ENCODE measurements around the gene NLRP10.

The NLRP10 gene

DNA sequence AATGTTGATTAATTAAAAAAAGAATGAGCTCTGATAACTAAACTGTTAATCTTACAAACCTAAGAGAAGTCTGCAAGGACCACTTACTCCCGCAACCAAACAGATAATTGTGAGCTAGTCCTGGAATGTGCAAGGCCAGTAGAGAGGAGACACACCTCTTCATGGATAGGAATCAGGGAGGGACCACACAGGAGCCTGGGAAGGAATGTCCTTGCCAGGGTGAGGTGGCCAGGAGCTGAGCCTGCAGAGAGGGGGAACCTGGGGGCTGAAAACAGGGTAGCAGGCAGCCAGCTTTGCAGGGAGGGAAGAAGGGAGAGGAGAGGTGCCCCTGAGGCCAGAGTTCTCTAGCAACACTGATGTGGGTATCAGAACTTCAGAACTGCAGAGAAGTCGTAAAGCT, 9.4 kb upstream of the NLRP10 start:
- no peak for DNase-seq

DNA sequence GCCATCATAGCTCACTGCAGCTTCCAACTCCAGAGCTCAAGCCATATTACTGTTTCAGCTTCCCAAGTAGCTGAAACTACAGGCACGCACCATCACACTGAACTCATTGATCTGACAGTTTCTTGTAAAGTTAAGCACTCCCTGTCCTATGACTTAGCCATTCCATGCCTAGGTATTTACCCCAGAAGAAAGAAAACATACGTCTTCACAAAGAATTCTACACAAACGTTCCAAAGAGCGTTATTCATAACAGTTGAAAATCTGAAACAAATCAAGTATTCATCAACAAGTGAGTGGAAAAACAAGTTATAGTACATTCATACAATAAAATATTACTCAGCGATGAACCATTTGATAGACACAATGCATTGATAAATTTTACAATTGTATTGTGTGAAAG, 7.8 kb upstream of the NLRP10 start:
- no peak for DNase-seq

DNA sequence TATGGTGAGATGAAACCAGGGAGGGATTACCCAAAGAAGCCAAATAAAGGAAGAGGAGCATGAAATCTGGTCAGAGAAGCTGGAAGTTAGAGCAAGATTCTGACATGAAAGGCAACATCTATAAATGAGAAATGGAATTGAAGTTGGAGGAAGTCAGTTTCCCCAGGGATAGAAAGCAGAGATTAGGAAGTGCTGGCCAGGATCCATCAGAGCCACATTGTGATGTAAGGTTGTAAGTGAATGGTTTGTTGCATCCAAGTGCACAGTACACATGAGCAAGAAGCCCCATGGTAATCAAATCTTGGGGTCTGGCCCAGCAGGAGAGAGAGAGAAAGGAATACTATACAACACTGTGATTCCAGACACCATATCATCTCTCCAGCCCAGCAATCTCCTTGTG, 6.6 kb upstream of the NLRP10 start:
- no peak for DNase-seq

DNA sequence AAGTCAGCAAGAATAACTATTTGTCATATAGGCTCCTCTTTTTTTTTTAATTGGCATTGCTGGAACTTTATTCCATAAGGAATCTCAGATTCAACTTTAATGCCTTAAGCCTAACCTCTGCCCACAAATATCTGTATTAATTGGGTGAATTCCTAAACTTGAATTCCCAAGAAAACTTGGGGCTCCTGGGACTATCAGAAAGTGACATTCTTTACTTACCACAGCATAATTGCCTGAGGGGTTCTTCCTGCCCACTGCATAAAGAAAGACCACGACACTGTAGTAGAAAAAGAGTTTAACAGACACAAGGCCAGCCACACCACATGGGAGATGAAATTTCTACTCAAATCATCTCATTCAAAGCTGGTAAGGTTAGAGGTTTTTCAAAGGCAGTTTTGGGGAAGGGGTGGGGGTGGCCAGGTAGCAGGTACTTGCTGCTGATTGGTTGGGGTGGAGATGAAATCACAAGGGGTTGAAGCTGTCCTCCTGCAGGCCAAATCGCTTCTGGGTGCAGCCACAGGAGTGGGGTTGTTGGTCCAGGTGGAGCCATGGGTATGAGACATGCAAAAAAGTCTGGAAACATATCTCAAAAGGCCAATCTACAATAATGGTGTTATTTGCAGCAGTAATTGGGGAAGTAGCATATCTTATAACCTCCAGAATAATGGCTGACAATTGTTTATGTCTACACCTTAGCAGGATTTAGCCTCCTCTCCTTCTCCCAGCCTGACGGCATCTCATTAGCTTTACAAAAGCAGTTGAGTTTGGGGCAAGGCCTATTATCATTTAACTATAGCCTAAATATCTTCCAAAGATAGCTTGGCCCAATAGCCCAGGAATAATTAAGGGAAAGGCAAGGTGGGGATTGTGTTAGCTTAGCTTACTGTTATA, 4.8 kb upstream of the NLRP10 start:
- no peak for DNase-seq

DNA sequence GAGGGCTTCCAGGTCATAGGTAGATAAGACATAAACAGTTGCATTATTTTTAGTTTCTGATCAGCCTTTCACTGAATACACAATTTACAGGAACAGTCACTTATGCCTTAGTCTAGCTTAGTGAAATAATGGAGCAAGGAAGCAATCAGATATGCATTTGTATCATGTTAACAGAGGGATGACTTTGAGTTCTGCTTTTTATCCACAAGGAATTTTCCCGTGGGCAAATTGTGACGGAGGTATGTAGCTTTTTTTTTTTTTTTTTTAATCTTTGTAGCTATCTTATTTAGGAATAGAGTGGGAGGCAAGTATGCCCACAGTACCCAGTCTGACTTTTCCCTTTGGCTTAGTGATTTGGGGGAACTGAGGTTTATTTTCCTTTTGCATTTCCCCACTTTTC, 3.4 kb upstream of the NLRP10 start:
- DNase-seq = no peak

DNA sequence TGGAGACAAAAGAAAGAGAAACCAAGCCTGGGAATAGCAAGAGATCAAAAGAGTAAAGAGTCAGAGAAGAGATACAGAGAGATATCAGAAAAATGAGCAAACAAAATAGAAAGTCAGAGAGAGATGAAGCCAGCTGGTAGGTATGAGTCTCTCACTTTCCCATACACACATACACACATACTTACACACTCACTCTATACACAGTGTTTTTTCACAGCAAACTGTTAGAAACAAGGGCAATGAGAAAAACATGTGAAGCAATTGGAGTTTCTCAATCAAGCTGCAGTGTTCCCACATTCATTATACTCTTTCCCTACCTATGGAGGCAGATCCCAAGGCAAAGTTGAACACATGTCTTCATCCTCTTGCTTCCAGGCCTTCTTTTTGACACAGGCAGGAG, 2.6 kb upstream of the NLRP10 start:
- DNase-seq = no peak

DNA sequence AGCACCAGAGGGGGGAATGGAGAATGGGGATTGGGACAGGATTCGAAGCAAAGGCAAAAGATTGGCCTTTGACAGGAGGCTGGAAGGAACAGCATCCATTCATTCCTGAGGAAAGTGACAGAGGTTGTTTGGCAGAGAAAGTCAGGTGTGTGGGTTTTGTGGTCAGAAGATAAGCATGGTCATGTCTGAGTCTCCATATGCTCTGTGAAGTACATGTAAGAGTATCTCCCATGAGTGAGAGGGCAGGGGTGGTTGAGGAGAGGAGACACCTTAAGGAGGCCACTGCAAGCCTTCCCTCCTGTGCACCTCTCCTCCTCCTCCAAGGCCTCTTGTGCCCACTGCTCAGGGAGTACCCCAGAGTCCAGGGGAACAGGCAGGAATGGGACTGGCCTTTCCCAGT, 1.9 kb upstream of the NLRP10 start:
- DNase-seq = no peak

DNA sequence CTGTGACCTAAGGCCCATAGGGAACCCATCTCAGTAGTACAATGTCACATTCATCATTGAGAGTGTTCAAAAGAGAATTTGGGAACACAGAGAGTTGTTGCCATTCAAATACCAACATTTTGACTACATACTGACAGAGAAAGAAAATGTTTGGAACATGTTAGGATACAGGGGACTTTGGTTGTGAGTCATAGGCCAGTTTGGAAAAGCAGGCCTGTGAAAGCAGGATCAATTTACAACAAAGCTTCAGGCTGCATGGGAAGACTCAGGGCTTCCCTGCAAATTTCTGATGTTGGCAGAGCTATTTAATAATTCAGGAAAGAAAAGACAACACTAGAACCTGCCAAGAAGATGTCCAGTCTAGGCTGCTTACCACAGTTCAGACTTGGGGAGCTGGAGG, 374 bp downstream of the NLRP10 start:
- no peak for DNase-seq

DNA sequence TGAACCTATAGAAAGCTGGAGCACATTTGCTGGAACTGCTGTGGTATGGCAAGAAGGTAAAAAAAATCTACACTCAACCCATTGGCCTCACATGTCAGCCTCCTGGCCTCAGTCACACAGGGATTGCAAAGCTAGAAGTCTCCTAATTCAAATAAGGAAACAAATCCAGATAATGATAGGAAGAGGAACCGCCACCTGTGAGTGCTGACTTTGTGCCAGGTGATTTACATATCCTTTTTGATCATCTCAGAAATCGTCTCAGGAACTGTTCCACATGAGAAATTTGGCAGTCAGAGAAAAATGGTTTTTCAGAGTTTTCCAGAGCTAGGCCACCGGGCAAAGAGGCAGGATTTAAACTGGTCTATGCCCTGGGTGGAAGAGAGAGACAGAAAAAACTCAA, 986 bp downstream of the NLRP10 start:
- no peak for DNase-seq

DNA sequence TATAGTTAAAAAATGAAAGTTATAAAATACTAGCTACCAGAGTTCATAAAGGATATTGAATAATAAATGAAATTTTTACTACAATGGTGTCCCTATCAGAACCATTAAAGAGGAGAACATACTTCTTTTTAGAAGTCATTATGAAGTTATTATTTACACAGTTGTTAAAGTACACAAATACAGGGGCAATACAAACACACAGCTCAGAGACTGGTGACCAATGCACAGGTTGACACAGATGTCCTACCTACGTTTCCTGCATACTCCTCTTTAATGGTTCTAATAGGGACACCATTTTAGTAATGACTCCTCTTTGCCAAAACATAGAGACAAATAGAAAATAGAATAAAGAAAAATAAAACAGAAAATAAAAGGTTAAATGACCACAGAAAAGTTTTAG, 10.1 kb downstream of the NLRP10 start:
- DNase-seq = no peak

DNA sequence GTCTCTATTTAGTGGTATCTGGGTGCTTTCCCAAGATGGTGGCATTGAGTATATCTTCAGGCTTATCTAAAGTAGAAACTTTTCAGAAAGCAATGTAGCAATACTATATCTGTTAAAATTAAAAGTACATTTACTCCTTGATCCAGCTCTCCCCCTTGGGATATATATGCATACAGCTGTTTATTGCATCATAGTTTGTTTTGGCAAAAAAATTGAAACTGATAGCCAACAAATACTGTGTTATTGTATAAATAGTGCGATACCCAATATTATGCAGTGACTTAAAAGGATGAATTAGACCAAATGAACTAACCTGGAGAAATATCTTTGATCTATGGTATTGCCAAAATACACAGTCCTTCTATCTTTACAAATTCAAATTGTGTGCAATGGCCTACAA, 15.3 kb downstream of the NLRP10 start:
- no peak for DNase-seq

DNA sequence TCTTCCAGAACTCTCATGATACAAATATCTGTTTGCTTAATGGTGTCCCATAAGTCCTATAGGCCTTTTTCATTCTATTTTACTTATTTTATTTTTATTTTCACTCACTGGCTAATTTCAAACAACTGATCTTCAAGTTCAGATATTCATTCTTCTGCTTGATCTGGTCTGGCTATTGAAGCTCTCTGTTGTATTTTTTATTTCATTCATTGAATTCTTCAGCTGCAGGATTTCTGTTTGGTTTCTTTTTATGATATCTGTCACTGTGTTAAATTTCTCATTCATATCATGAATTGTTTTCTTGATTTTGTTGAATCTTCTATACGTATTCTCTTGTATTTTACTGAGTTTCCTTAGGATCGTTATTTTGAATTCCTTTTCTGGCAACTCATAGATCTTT, 21.1 kb downstream of the NLRP10 start:
- no peak for DNase-seq

DNA sequence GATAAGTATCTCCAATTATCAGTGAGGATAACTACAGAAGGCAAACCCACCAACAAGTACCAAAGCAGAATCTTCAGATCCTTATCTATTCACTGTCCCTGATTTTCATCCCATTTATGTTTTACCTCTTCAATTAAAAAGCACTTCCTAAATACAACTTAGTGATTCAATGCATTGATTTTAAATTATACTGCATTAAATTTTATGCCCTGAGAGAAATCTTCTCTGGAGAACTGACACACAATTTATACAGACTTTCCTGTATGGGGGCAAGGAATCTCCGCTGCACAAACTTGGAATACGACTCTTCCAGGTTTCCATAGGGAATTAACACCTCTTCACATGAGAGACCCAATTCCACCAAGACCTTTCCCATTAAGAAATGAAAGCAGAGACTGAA, 23.6 kb downstream of the NLRP10 start, which contains the start of gene OR10A3:
TSS of gene OR10A3 (minus strand) at position 101 of the 400 bp plus-strand sequence. CDS start 2,188 bp downstream, outside the sequence.
- no peak for DNase-seq

DNA sequence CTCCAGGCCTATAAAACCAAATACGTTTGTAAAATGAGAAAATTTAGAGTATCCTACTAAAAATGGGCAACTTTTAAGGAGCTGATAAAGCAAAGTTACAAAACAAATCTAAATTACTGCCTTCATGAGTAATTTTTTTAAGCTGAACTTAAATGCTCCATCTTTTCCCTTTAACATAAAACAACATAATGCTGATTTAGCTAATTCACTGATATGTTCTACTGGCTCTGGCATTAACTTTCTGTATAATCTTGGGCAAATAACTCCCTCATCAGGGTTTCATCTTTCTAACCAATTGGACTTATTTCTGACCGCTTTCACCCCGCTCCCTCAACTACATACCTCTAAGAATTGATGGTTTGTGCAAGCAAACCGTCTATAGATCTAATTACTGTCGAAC, 24.1 kb downstream of the NLRP10 start:
- DNase-seq = no peak

DNA sequence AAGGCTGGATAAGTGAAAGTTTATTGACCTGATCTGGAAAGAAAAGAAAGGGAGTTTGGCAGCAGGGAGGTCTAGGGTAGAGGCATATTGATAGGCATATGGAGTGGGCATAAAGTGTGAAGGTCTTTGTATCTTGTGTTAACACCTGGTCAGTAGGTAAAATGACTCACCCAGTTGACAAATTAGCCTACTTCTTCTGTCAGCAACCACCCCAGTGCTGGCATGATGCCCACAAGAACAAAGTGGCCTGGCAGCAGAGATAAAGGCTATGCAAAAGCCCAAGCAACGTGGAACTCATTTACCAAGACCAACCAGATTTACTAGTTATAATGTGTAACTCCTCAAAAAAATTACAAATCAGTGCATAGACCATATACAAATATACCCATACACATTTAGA, 28.6 kb downstream of the NLRP10 start:
- DNase-seq = no peak

DNA sequence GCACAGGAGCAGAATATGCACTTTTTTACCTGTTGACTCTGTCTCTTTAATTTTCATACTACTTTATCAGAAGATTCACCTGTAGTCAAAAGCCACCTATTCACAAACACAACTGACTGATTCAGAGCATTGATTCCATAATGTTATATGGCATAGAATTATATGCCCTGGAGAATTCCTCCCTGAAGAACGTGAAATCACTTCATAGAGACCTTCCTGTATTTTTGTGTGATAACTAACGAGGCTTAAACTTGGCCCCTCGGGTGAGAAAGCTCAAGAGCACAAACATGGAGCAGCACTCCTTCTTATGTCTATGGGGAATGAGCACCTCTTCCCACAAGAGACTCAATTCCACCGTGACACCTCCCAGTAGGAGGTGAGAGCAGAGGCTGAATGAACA, 34.1 kb downstream of the NLRP10 start, which contains the start of gene OR10A6:
TSS of gene OR10A6 (minus strand) at position 101 of the 400 bp plus-strand sequence. CDS start 2,606 bp downstream, outside the sequence.
- DNase-seq = no peak

DNA sequence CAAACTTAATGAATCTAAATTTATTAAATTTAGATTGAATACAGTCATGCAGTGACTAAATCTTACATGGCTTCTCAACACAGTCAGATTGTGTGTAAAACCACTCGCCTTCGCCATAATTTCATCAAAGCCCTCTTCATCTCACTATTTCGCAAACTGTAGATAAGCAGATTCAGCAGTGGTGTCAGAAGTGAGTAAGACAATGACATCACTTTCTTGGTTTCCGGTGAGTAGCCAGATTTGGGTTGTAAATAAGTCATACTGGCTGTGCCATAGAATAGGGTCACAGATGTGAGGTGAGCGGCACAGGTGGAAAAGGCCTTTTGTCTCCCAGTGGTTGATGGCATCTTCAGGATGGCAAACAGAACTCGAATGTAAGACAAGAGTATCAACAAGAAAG, 37.6 kb downstream of the NLRP10 start:
- DNase-seq = no peak

DNA sequence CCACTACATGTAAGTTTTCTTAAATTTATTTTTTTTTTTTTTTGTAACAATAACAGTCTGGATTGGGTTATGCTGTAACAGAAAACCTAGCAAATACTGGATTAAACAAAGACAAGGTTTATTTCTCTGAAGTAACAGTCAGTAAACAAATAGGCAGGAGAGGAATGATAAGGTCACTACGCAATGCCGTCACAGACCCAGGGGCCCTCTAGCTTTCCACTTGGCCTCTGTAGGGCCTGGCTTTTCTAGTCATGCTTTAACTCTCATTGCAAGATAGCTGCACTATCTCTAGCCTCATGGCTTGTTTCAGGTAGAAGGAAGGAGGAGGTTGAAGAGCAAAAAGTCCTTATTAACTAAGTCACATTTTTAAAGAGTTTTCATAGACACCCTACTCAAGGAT, 40.7 kb downstream of the NLRP10 start:
- no peak for DNase-seq

DNA sequence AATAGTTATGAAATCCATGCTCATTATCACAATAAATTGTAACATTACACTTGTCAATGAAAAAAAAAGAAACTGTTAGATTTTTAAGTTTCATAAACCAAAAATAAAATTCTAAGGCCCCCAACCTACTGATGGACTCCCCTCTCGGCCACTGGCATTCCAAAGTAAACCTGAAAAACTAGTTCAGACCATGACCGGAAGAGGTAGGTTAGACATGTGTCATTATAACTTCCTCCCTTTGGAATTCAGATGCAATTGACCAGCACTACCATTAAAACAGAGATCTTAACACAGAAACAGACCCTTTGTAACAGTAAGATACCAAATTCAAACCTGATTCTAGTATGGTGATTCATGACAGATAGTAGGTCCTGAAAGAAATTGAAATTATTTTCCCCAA, 47.1 kb downstream of the NLRP10 start:
- DNase-seq = no peak
